NCI-H128 (cell line): ENCODE data around the gene RPP14.
"Not testable (repeated sequence)": the region's sequence is repeated elsewhere in the genome, so short reads cannot be mapped to it uniquely, and the experiment has no call there.

Source experiments
- DNase-seq: peaks from one replicate; lab custom pipeline; 2025; ENCODE audit not compliant: unreplicated experiment; lab: John Stamatoyannopoulos, UW

Gene RPP14

GRCh38 chr3:58331593-58332152 lies 25.6 kb downstream of the RPP14 start:
- DNase-seq: no peak

- DNase-seq: no peak
Observed at GRCh38 chr3:58332575-58333188, 26.6 kb downstream of the RPP14 start, which contains the start of gene PXK. Gene PXK, plus strand, starts transcription at chr3:58332892. Its CDS starts 97 bp downstream, at chr3:58332989.

GRCh38 chr3:58333206-58334012 lies 27.4 kb downstream of the RPP14 start:
- no peak for DNase-seq

- DNase-seq: no peak
Observed at GRCh38 chr3:58334013-58334321, 27.9 kb downstream of the RPP14 start.

- DNase-seq: no peak
Observed at GRCh38 chr3:58334506-58334884, 28.4 kb downstream of the RPP14 start.

- no peak for DNase-seq
Observed at GRCh38 chr3:58335652-58335947, 29.6 kb downstream of the RPP14 start.

- DNase-seq: no peak
Observed at GRCh38 chr3:58336135-58336882, 30.3 kb downstream of the RPP14 start.

- no peak for DNase-seq
Observed at GRCh38 chr3:58337190-58337589, 31.1 kb downstream of the RPP14 start.

GRCh38 chr3:58339146-58339545 lies 33.1 kb downstream of the RPP14 start:
- not testable (repeated sequence) for DNase-seq

GRCh38 chr3:58340594-58341244 lies 34.7 kb downstream of the RPP14 start:
- DNase-seq: no peak

- DNase-seq: no peak
Observed at GRCh38 chr3:58341376-58341775, 35.3 kb downstream of the RPP14 start.

- DNase-seq: no peak
Observed at GRCh38 chr3:58342676-58343075, 36.6 kb downstream of the RPP14 start.

- DNase-seq: no peak
Observed at GRCh38 chr3:58345457-58345856, 39.4 kb downstream of the RPP14 start.

GRCh38 chr3:58346368-58346767 lies 40.3 kb downstream of the RPP14 start:
- no peak for DNase-seq

- no peak for DNase-seq
Observed at GRCh38 chr3:58347984-58348383, 41.9 kb downstream of the RPP14 start.

GRCh38 chr3:58349792-58350626 lies 44.0 kb downstream of the RPP14 start:
- DNase-seq: no peak

- no peak for DNase-seq
Observed at GRCh38 chr3:58350627-58351013, 44.6 kb downstream of the RPP14 start.

GRCh38 chr3:58351920-58352319 lies 45.9 kb downstream of the RPP14 start:
- DNase-seq: no peak

- no peak for DNase-seq
Observed at GRCh38 chr3:58352626-58353025, 46.6 kb downstream of the RPP14 start.

GRCh38 chr3:58353722-58354553 lies 47.9 kb downstream of the RPP14 start:
- DNase-seq: no peak
